WERI-Rb-1 (cell line): Measurements from ENCODE around the gene PLXND1.
"Not testable (repeated sequence)": the region's sequence is repeated elsewhere in the genome, so short reads cannot be mapped to it uniquely, and the experiment has no call there.

Source experiments
- DNase-seq: peaks from one replicate; pipeline ENCODE4 v3.0.0-alpha.2; 2020
- H3K27ac ChIP-seq: fragments of 250-450 bp; sonication (Bioruptor Pico); 2 replicates; pipeline ENCODE4 v1.5.1; 2020; ENCODE audit warnings: mild to moderate bottlenecking, moderate library complexity
- H3K27me3 ChIP-seq: fragments of 250-450 bp; sonication (Bioruptor Pico); 2 replicates; pipeline ENCODE4 v1.5.1; 2021; ENCODE audit warnings: mild to moderate bottlenecking, low read depth, moderate library complexity; ENCODE audit not compliant: insufficient read depth, severe bottlenecking
- H3K36me3 ChIP-seq: fragments of 250-450 bp; sonication (Bioruptor Pico); 2 replicates; pipeline ENCODE4 v1.5.1; 2020; ENCODE audit warnings: mild to moderate bottlenecking, moderate library complexity
- H3K4me3 ChIP-seq: 2 replicates; pipeline ENCODE4 v1.5.1; 2011; ENCODE audit warnings: low read depth, mild to moderate bottlenecking, control low read depth, low read length
- H3K9me3 ChIP-seq: fragments of 250-450 bp; sonication (Bioruptor Pico); 2 replicates; pipeline ENCODE4 v1.5.1; 2021; ENCODE audit warnings: mild to moderate bottlenecking, moderate library complexity; ENCODE audit not compliant: severe bottlenecking
- TF ChIP-seq, protein P1 (sequence below): IDR thresholded peaks from 2 replicates; pipeline ENCODE4 v1.5.1; 2011; ENCODE audit warnings: low read depth, mild to moderate bottlenecking, control low read depth, inconsistent platforms, low read length

PLXND1 gene

DNA sequence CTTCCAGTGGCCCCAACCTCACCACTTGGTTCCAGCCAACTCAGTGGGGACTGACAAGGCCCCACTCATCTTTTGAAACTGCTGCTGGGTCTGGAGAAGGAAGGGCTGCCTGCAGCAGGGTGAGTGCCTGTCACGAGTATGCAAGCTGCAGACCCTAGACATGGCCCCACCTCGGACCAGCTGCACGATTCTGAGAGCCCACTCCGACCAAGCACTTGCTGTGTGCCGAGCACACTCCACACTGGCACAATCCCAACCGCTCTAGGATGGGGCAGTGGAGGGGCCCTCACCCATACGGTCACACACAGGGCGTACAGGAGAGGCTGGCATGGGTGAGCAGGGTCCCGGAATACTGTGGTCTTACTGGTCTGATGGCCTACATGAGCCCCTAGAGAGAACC, 8.0 kb upstream of the PLXND1 start:
- Histone ChIP-seq H3K4me3 (no peak overlapping the region), H3K27me3 (no peaks in the 10 kb centered on the region), H3K27ac (no peak overlapping the region), H3K9me3 (no peaks in the 10 kb centered on the region), H3K36me3 (no peaks in the 10 kb centered on the region)
- TF ChIP-seq, protein P1, sequence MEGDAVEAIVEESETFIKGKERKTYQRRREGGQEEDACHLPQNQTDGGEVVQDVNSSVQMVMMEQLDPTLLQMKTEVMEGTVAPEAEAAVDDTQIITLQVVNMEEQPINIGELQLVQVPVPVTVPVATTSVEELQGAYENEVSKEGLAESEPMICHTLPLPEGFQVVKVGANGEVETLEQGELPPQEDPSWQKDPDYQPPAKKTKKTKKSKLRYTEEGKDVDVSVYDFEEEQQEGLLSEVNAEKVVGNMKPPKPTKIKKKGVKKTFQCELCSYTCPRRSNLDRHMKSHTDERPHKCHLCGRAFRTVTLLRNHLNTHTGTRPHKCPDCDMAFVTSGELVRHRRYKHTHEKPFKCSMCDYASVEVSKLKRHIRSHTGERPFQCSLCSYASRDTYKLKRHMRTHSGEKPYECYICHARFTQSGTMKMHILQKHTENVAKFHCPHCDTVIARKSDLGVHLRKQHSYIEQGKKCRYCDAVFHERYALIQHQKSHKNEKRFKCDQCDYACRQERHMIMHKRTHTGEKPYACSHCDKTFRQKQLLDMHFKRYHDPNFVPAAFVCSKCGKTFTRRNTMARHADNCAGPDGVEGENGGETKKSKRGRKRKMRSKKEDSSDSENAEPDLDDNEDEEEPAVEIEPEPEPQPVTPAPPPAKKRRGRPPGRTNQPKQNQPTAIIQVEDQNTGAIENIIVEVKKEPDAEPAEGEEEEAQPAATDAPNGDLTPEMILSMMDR, result no peak
- no peak for DNase-seq

DNA sequence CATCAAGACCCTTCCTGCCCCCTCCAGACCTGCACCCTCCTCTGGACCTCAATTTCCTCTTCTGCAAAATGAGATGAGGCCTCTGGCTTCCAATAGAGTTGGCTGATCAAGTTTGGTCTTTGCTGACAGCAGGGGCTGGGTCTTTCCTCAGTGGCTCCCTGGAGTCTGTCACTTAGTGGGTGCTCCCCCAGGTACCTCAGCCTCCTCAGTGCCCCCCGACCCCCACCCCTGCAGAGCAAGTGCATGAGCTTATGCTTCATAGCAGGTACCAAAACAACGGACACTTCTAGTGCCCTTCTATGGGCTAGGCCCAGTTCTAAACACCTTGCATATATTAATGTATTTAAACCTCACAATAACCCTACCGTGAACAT, 6.9 kb upstream of the PLXND1 start:
- TF ChIP-seq, protein P1, result no peak
- no peaks in the 10 kb centered on the region for H3K36me3 ChIP-seq
- no peaks in the 10 kb centered on the region for H3K27me3 ChIP-seq
- no peak overlapping the region for H3K27ac ChIP-seq
- no peaks in the 10 kb centered on the region for H3K9me3 ChIP-seq
- no peak for DNase-seq
- no peak overlapping the region for H3K4me3 ChIP-seq

DNA sequence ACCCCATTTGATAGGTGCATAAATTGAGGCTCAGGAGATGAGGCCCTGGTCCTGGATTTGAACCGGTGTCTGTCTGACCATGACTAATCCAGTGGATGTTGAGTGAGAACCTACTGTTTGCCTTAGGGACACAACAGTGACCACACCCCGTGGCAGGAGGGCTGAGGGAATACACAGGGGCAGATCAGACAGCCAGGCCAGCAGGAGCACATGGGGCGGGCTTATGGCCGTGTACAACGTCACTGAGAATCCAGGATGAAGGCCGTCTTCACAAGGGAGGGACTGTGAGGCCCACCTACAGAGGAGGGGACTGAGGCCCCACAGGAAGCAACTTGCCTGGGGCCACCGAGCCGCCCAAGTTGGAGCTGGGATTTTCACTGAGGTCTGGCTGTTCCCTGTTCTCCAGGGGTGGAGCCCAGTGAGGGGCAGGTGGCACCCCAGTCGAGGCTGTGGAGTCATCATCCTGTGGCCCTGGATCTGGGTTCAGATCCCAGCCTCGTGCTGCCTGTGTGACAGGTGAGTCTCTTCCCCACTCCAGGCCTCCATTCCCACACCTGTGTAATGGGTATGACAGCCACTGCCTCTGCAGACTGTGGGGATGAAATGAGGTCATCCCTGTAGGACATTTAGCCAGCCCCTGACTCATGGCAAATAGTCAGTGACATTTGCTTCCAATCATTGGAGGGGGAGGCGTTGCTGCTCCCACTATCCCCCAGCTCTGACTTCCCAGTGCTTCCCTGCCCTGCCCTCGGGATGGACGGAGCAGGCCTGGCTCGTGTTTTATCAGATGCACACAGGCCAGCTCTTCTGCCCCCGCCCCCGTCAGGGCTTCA, 6.3 kb upstream of the PLXND1 start:
- no peaks in the 10 kb centered on the region for H3K27me3 ChIP-seq
- no peaks in the 10 kb centered on the region for H3K9me3 ChIP-seq
- no peak overlapping the region for H3K27ac ChIP-seq
- DNase-seq, result no peak
- no peak overlapping the region for H3K4me3 ChIP-seq
- no peaks in the 10 kb centered on the region for H3K36me3 ChIP-seq
- TF ChIP-seq, protein P1, result no peak

DNA sequence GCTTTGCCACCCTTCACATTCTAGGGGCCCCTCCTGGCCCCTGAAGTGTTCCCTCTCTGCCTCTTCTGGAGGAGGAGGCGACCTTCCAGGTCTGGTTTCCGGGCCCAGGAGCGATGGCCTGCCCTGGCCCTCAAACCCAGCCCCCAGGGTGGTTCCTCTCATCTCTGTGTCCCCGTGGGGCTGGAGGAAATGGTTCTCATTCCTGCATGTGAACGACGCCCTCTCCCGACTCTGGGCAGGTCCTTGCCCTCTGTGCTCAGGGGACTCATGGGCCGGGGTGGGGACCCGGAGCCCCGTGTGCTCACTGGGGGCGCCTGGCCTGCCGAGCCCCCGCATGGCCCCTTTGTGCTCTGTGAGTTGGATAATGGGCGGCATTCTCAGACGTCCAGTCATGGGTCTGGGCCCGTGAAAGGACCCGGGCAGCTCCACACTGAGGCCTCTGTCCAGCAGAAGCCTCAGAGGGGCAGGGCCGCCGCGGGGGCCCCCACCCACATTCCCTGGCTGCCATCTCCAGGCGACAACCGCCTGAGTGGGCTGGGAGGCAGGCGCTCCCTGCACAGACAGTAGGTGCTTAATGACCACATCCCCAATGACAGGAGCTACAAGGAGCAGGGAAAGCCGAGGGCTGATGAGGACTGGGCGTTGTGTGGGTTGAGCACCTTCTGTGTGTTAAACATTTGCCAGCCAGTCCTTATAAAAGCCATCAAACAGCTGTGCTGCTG, 5.5 kb upstream of the PLXND1 start:
- H3K9me3 ChIP-seq, result no peaks in the 10 kb centered on the region
- H3K27me3 ChIP-seq, result no peaks in the 10 kb centered on the region
- no peak overlapping the region for H3K27ac ChIP-seq
- no peak for DNase-seq
- no peak overlapping the region for H3K4me3 ChIP-seq
- no peaks in the 10 kb centered on the region for H3K36me3 ChIP-seq
- TF ChIP-seq, protein P1, result no peak

DNA sequence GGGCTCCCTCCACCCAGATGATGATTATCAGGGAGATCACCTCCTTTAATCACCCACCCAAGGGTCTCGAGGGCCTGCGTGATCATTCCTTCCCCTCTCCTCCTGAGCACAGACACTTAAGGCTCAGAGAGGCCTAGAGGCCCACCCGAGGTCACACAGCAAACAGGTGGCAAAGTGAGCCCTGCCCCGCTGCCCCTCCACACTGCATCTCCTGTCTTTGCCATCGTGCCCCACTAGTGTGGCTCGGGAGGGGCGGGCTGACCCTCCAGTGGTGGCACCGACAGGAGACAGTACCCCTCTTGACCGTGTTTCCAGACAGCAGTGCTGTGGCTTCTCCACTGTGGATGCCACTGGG, 4.9 kb upstream of the PLXND1 start:
- no peak overlapping the region for H3K4me3 ChIP-seq
- no peak for DNase-seq
- no peaks in the 10 kb centered on the region for H3K36me3 ChIP-seq
- no peaks in the 10 kb centered on the region for H3K27me3 ChIP-seq
- H3K9me3 ChIP-seq, result no peaks in the 10 kb centered on the region
- no peak overlapping the region for H3K27ac ChIP-seq
- TF ChIP-seq, protein P1, result no peak

DNA sequence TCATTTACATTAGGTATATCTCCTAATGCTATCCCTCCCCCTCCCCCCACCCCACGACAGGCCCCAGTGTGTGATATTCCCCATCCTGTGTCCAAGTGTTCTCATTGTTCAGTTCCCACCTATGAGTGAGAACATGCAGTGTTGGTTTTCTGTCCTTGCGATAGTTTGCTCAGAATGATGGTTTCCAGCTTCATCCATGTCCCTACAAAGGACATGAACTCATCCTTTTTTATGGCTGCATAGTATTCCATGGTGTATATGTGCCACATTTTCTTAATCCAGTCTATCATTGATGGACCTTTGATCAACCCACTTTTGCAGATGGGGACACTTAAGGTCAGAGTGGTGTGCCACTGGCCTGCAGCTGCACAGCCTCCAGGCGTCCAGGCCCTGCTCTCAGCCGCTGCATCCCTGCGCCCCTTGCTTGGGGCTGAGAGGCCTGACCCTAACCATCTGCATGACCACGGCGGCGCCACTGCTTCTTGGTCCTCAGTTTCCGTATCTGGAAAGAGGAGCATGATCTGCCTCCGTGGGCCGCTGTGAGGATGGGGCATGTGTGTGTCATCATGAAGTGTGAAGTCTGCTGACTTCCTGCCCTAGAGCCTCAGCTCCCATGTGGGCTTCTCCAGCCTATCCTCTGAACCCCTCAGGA, 4.4 kb upstream of the PLXND1 start:
- not testable (repeated sequence) for H3K27ac ChIP-seq, DNase-seq, H3K4me3 ChIP-seq, H3K27me3 ChIP-seq, H3K36me3 ChIP-seq, H3K9me3 ChIP-seq
